Keratinocyte (primary cell): ENCODE measurements around the gene ERC2. TPM values are rescaled to one million over a fixed set of nuclear protein-coding genes. Genes with fewer than 3 reads are reported as not detected.

Source experiments
- DNase-seq: peaks from one replicate; pipeline ENCODE4 v3.0.0-alpha.2; 2011; ENCODE audit warnings: low read depth, missing footprints, low spot score
- FAIRE-seq: peaks from 2 replicates; lab custom pipeline; 2011; peaks lifted over from hg19 to GRCh38; lab: Jason Lieb, UNC
- H2AFZ ChIP-seq: 2 replicates; pipeline ENCODE4 v1.6.0; 2012; ENCODE audit warnings: low read length, control low read depth, inconsistent platforms; ENCODE audit not compliant: control insufficient read depth
- H3K27ac ChIP-seq: 2 replicates; pipeline ENCODE4 v1.5.1; 2011; ENCODE audit warnings: low read length; ENCODE audit not compliant: control insufficient read depth, insufficient read depth
- H3K27me3 ChIP-seq: 3 replicates; pipeline ENCODE4 v1.6.0; 2011; ENCODE audit warnings: low read length; ENCODE audit not compliant: control insufficient read depth, insufficient read depth; ENCODE audit errors: extremely low read depth
- H3K36me3 ChIP-seq, 2 experiments: 2 replicates in 1 of 2; 3 replicates in 1 of 2; pipeline ENCODE4 v1.5.1; 2011; ENCODE audit warnings: low read length in 2 of 2, mild to moderate bottlenecking in 1 of 2; ENCODE audit not compliant: control insufficient read depth in 2 of 2, insufficient read depth in 2 of 2; ENCODE audit errors: extremely low read depth in 1 of 2
- H3K4me1 ChIP-seq: 3 replicates; pipeline ENCODE4 v1.5.1; 2011; ENCODE audit warnings: low read length; ENCODE audit not compliant: control insufficient read depth, insufficient read depth; ENCODE audit errors: extremely low read depth
- H3K4me2 ChIP-seq: 3 replicates; pipeline ENCODE4 v1.6.0; 2011; ENCODE audit warnings: low read depth, low read length; ENCODE audit not compliant: control insufficient read depth, insufficient read depth; ENCODE audit errors: extremely low read depth
- H3K4me3 ChIP-seq, 3 experiments: fragments of 200-600 bp in 1 of 3; sonication (generic) in 1 of 3; 2 replicates in 2 of 3; 3 replicates in 1 of 3; pipeline ENCODE4 v1.5.1; 2011 to 2016; ENCODE audit warnings: low read length in 3 of 3, mild to moderate bottlenecking in 3 of 3, control low read depth in 2 of 3, inconsistent platforms in 1 of 3, low read depth in 1 of 3, mixed read lengths in 1 of 3, mixed run types in 1 of 3, moderate library complexity in 1 of 3; ENCODE audit not compliant: control insufficient read depth in 2 of 3, insufficient read depth in 2 of 3; ENCODE audit errors: extremely low read depth in 1 of 3
- H3K79me2 ChIP-seq: 2 replicates; pipeline ENCODE4 v1.6.0; 2012; ENCODE audit warnings: low read length; ENCODE audit not compliant: control insufficient read depth, insufficient read depth
- H3K9ac ChIP-seq: 3 replicates; pipeline ENCODE4 v1.6.0; 2011; ENCODE audit warnings: low read length; ENCODE audit not compliant: control insufficient read depth, insufficient read depth; ENCODE audit errors: extremely low read depth
- H3K9me1 ChIP-seq: 3 replicates; pipeline ENCODE4 v1.6.0; 2011; ENCODE audit warnings: low read length; ENCODE audit not compliant: control insufficient read depth, insufficient read depth; ENCODE audit errors: extremely low read depth
- H3K9me3 ChIP-seq: 2 replicates; pipeline ENCODE4 v1.5.1; 2012; ENCODE audit warnings: low read depth, low read length; ENCODE audit not compliant: control insufficient read depth
- H4K20me1 ChIP-seq: 3 replicates; pipeline ENCODE4 v1.6.0; 2011; ENCODE audit warnings: low read length; ENCODE audit not compliant: control insufficient read depth, insufficient read depth; ENCODE audit errors: extremely low read depth
- CTCF ChIP-seq, 3 experiments: IDR thresholded peaks in 1 of 3; conservative IDR thresholded peaks in 1 of 3; optimal IDR thresholded peaks in 1 of 3; 2 replicates in 2 of 3; 3 replicates in 1 of 3; pipeline versions ENCODE3 to v1.5.1; 2011; ENCODE audit warnings: low read length in 3 of 3, mild to moderate bottlenecking in 3 of 3, moderate library complexity in 2 of 3, control low read depth in 1 of 3, inconsistent platforms in 1 of 3; ENCODE audit not compliant: insufficient read depth in 2 of 3; ENCODE audit errors: extremely low read depth in 1 of 3
- EZH2 ChIP-seq: IDR thresholded peaks from one replicate; pipeline ENCODE4 v1.6.1; 2012; ENCODE audit warnings: inconsistent platforms, mild to moderate bottlenecking, low read length, moderate library complexity
- dilution Hi-C: fragments of 300-500 bp; cut with MboI; formaldehyde crosslinking; loops from one replicate; pipeline ENCODE4 v1.7.0; 2020; ENCODE audit warnings: low sequenced_read_pairs; ENCODE audit not compliant: extremely low pct_ligation_motif_present
- polyA plus RNA-seq, 5 experiments: library from polyadenylated mRNA; depleted of rRNA in 3 of 5; stranded (reverse) in 3 of 5; stranded (forward) in 1 of 5; unstranded in 1 of 5; fragments of >200 nt; gene quantifications; 1 replicate in 1 of 5; 2 replicates in 3 of 5; 3 replicates in 1 of 5; pipeline versions ENCODE4 v1.2.1 to v1.2.3, GENCODE V29; 2011 to 2012; ENCODE audit warnings: missing spikeins in 2 of 5, low read depth in 1 of 5, low replicate concordance in 1 of 5

ERC2 gene
- polyA plus RNA-seq, 1 donor (not counting 4 experiments of a cell fraction or from before 2014, with no cell fraction given), result 0.08 TPM

DNA sequence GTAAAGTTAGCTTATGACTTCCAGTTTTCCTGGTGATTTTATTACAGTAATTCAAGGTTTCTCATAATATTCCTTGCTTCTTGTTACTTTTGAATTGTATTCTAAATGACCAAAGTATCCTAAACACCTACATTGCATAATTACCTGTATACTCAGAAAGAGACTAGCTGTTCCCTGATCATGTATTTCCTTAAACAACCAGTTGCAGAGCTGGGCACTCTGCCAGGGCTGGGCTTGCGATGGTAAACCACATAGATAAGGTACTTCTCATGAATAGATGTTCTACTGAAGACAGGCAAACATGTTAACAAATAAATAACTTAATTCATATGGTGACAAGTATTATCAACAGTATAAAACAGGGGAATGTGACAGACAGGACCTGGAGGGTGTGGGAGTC, 838.8 kb downstream of the ERC2 start:
- TF ChIP-seq EZH2, result no peak
- no peak for TF ChIP-seq CTCF (optimal IDR thresholded peaks at IDR 0.05 in 1 of 3, IDR thresholded peaks at IDR 0.05 in 1 of 3, conservative IDR thresholded peaks at IDR 0.05 in 1 of 3; ENCODE audit: extremely low read depth in 1 of 3, insufficient read depth in 2 of 3, low read length in 3 of 3)
- Histone ChIP-seq H3K9ac (no peak overlapping the region), H3K79me2 (no peaks in the 10 kb centered on the region), H3K27ac (no peak overlapping the region), H3K9me1 (no peaks in the 10 kb centered on the region), H3K4me3 (no peak overlapping the region), H4K20me1 (no peaks in the 10 kb centered on the region), H3K36me3 (no peaks in the 10 kb centered on the region), H3K4me1 (peaks cover 6% of the 10 kb centered on the region), H3K27me3 (no peaks in the 10 kb centered on the region), H2AFZ (no peak overlapping the region), H3K9me3 (no peaks in the 10 kb centered on the region), H3K4me2 (no peak overlapping the region)
- no peak for FAIRE-seq
- dilution Hi-C loops, result no loop called here
- no peak for DNase-seq

DNA sequence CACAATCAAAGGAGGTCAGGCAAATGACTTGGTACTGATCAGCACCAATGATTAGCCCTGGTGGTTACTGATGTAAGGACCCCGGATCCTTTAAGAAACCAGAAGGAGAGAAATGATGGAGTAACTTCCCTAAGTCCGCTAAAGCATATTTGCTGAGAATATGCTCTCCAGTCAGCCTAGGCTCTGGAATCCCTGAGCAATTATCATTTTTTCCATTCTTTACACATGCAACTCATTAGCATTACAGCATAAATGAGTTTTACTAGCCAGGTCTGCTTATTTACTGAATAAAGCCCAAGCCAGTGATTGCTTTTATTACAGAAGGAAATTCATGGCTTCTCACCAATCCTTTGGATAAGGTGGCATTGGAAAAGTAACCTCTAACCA, 842.0 kb downstream of the ERC2 start:
- no peak for FAIRE-seq
- dilution Hi-C loops, result no loop called here
- H3K9me3 ChIP-seq, result no peaks in the 10 kb centered on the region

DNA sequence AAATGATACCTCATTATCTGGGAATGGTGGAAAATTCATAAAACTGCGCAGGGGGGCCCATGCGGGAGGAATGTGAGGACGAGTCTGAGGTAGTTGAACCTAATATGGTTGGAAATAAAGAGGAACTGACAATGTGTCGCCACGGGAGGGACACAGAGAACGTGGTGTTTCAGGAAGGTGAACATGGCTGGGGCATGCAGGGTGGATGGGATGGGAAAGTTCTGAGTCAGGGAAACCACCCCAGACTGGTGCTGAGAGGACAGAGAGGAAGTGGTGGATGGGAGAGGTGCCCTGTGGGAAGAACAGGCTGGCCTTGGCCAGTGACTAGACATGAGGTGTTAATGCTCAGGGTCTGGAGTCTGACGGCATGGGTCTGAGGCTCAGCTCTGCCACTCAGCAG, 844.0 kb downstream of the ERC2 start:
- Histone ChIP-seq H3K27me3 (no peaks in the 10 kb centered on the region), H3K9me3 (no peaks in the 10 kb centered on the region), H3K9ac (peak overlapping the region; percentile 30), H3K4me2 (peak overlapping the region; percentile 44), H3K4me3 (no peak overlapping the region), H3K79me2 (no peaks in the 10 kb centered on the region), H3K36me3 (no peaks in the 10 kb centered on the region), H2AFZ (no peak overlapping the region), H3K9me1 (no peaks in the 10 kb centered on the region), H3K4me1 (peaks cover 52% of the 10 kb centered on the region), H3K27ac (peak overlapping the region; percentile 69), H4K20me1 (no peaks in the 10 kb centered on the region)
- DNase-seq (peak; percentile 84), FAIRE-seq (peak; percentile 100)
- peak; percentile 16 to 90 (median 51) for TF ChIP-seq CTCF (optimal IDR thresholded peaks at IDR 0.05 in 1 of 3, IDR thresholded peaks at IDR 0.05 in 1 of 3, conservative IDR thresholded peaks at IDR 0.05 in 1 of 3; ENCODE audit: extremely low read depth in 1 of 3, insufficient read depth in 2 of 3, low read length in 3 of 3)
- no peak for TF ChIP-seq EZH2
- dilution Hi-C loops, result no loop called here

More for the DNA sequence above, 842.0 kb downstream of the ERC2 start:
- Histone ChIP-seq H3K4me3 (no peak overlapping the region), H3K27me3 (no peaks in the 10 kb centered on the region), H3K27ac (no peak overlapping the region), H3K9ac (no peak overlapping the region), H3K9me1 (no peaks in the 10 kb centered on the region), H4K20me1 (no peaks in the 10 kb centered on the region), H3K4me1 (peaks cover 35% of the 10 kb centered on the region), H3K4me2 (no peak overlapping the region), H3K36me3 (no peaks in the 10 kb centered on the region), H3K79me2 (no peaks in the 10 kb centered on the region), H2AFZ (no peak overlapping the region)
- DNase-seq, result no peak
- no peak for TF ChIP-seq EZH2
